22Rv1 (cell line): ENCODE measurements around the gene OPN3.
A peak's percentile ranks its signal among the peaks of the same experiment; 100 is the strongest.

Source experiments
- H3K27ac ChIP-seq: fragments of 450-650 bp; 2 replicates; pipeline ENCODE4 v1.5.1; 2017
- CTCF ChIP-seq: fragments of 450-650 bp; IDR thresholded peaks from 2 replicates; pipeline ENCODE4 v1.5.1; 2017; ENCODE audit warnings: mild to moderate bottlenecking
- ZFX ChIP-seq: fragments of 450-650 bp; IDR thresholded peaks from 2 replicates; pipeline ENCODE4 v1.6.1; 2017; ENCODE audit warnings: antibody characterized with exemption, borderline replicate concordance

Gene OPN3

GRCh38 chr1:241615043-241615974 lies 24.9 kb downstream of the OPN3 start:
- peak overlapping the region; percentile 69 for H3K27ac ChIP-seq
- TF ChIP-seq ZFX (no peak), CTCF (0 out of 2 replicates have a peak, but pooled peaks have one; percentile 5)

- TF ChIP-seq CTCF (no peak), ZFX (no peak)
- peak overlapping the region; percentile 69 for H3K27ac ChIP-seq
These were observed 25.6 kb downstream of the OPN3 start for GRCh38 chr1:241614572-241614971.

DNA sequence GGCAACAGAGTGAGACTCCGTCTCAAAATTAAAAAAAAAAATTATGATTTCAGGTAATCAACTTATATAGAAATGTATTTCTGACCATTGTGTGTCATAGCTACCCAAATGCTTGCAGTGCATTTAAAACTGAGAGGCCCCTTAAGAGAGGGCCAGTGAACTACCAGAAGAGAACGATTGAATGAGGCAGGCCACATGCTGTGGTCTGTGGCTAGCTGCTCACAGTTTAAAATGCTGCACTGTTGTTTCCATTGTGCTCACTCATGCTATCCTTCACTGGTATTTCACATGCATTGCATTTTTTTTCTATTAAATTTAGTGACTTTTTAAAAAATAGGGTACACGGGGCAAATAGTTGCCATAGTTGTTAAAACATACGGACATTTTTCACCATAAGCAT lies 26.0 kb downstream of the OPN3 start:
- no peak for TF ChIP-seq CTCF
- no peak for TF ChIP-seq ZFX

GRCh38 chr1:241612533-241613477 lies 27.4 kb downstream of the OPN3 start:
- H3K27ac ChIP-seq, result no peak overlapping the region
- TF ChIP-seq CTCF, result no peak
- TF ChIP-seq ZFX, result no peak

More for the DNA sequence above, 26.0 kb downstream of the OPN3 start:
- no peak overlapping the region for H3K27ac ChIP-seq

DNA sequence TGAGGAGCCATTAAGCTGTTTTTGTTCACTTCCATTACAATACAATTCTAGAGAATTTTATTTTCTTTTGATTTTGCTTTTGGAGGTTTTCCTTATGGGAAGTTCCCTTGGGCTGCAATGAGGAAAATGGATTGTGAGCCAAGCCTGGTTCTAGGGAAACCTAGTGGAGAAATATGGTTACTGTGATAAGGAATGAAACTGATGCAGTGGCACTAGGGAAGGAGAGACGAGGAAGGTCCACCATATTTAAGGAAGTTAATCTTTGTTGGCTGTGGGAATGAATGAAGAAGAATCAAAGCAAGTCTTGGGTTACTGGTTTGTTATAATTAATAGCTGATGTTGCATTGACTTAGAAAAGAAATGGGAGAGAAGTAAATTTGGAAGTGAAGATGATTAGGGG lies 28.4 kb downstream of the OPN3 start:
- H3K27ac ChIP-seq, result no peak overlapping the region
- TF ChIP-seq ZFX (no peak), CTCF (no peak)

DNA sequence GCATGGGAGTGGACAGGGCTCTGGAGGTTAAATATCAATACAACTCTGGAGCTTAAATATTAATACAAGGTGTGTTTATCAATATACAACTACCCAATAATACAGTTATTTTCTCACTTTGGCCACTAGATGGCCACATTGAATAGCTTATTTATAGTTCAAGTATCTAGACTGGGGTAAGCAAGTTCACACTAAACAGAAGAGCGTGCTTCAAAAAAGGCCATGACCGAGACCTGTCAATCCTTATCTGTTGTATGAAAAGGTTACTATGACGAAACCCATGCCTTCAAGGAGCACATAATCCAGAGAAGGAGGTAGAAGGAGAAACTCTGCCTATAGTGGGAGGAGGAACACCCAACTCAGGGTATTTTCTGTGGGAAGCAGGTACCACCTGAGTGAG lies 29.1 kb downstream of the OPN3 start:
- peak; percentile 86 for TF ChIP-seq CTCF
- TF ChIP-seq ZFX, result no peak
- no peak overlapping the region for H3K27ac ChIP-seq
